Heart right ventricle (tissue), 16 donors: ENCODE measurements around the gene APOBEC3A. TPM values are rescaled to one million over a fixed set of nuclear protein-coding genes. Genes with fewer than 3 reads are reported as not detected.
"Not testable (repeated sequence)": the region's sequence is repeated elsewhere in the genome, so short reads cannot be mapped to it uniquely, and the experiment has no call there.

Experiments
- ATAC-seq, 8 donors: fragments of 200-7000 bp; cut with Tn5 transposase; one replicate each; pipeline ENCODE4 v1.9.1; 2020; ENCODE audit warnings: mild to moderate bottlenecking in 8 of 8, moderate library complexity in 8 of 8, moderate number of reproducible peaks in 1 of 8
- DNase-seq, 2 donors: peaks; one replicate each; pipeline ENCODE4 v3.0.0-alpha.2; 2020
- H3K27ac ChIP-seq, 10 donors: fragments of 200-600 bp; sonication (generic) in 2 of 10; one replicate each; pipeline versions ENCODE4 v1.5.0 to v1.8.0; 2020 to 2022; ENCODE audit warnings: mild to moderate bottlenecking in 3 of 10
- H3K27me3 ChIP-seq, 7 donors: fragments of 200-600 bp; one replicate each; pipeline ENCODE4 v1.8.0; 2021 to 2022; ENCODE audit warnings: mild to moderate bottlenecking in 2 of 7
- H3K36me3 ChIP-seq, 9 donors: fragments of 200-600 bp; sonication (generic) in 1 of 9; one replicate each; pipeline versions ENCODE4 v1.5.0 to v1.8.0; 2020 to 2022; ENCODE audit warnings: mild to moderate bottlenecking in 2 of 9
- H3K4me1 ChIP-seq, 9 donors: fragments of 200-600 bp; sonication (generic) in 1 of 9; one replicate each; pipeline versions ENCODE4 v1.5.0 to v1.8.0; 2020 to 2022; ENCODE audit warnings: mild to moderate bottlenecking in 4 of 9
- H3K4me3 ChIP-seq, 10 donors: fragments of 200-600 bp; sonication (generic) in 2 of 10; one replicate each; pipeline versions ENCODE4 v1.5.0 to v1.8.0; 2020 to 2022; ENCODE audit warnings: mild to moderate bottlenecking in 7 of 10, moderate library complexity in 2 of 10
- H3K9me3 ChIP-seq, 11 donors: fragments of 200-600 bp in 10 of 11; sonication (generic) in 2 of 11; one replicate each; pipeline versions ENCODE4 v1.5.0 to v1.8.0; 2013 to 2022; ENCODE audit warnings: mild to moderate bottlenecking in 2 of 11, control low read depth in 1 of 11, moderate library complexity in 1 of 11
- WGBS, 2 donors: extraction: QIAGEN DNeasy Blood & Tissue Kit; methylation state at CpG; one replicate each; pipeline ENCODE4 v1.1.7; 2013; ENCODE audit warnings: inconsistent platforms in 1 of 2; 5-methylcytosine and 5-hydroxymethylcytosine counted together
- intact Hi-C, 10 donors: fragments of 100-400 bp; cut with DNase I; formaldehyde crosslinking; loops; one replicate each; pipeline versions ENCODE4 v1.11.1 to v1.14.2; 2022
- polyA plus RNA-seq, 2 donors: library from polyadenylated mRNA; stranded (reverse); fragments of 200-250 nt; gene quantifications; one replicate each; pipeline ENCODE4 v1.2.3, GENCODE V29; 2013
- total RNA-seq, 10 donors: library from RNA; stranded (reverse); fragmentation: NEBNext Ultra II Directional in 3 of 10; extraction: Animal tissue kit (Norgen Biotek cat#: 25700) in 3 of 10; gene quantifications; one replicate each; pipeline versions ENCODE4 v1.2.1 to v1.2.4, GENCODE V29; 2021 to 2023
- TF ChIP-seq, protein P1 (sequence below), 9 donors: fragments of 200-600 bp; sonication (generic) in 2 of 9; IDR thresholded peaks; one replicate each; pipeline versions ENCODE4 v1.5.0 to v1.8.0; 2021 to 2022; ENCODE audit warnings: antibody characterized with exemption in 9 of 9, mild to moderate bottlenecking in 5 of 9, moderate library complexity in 1 of 9
- donor health status: Arrhythmogenic right ventricular cardiomyopathy.
- donor health status: ischemic (EF 13 %, LVEDD 7.1; RV severe dilation, severe dysfunction).
- donor health status: healthy with polysubstance abuse.
- donor health status: DM: no; HTN: yes; CAD: no.
- donor health status: DM: no; HTN: no; CAD: no.
- donor health status: ischemic (EF 25% LVEDD 6.9; RV normal size, moderate dysfunction).
- donor health status: ischemic (EF 25% LVEDD 5.7; RV mildly dilated, moderate dysfunction).
- donor health status: healthy.
- donor health status: DM: yes; HTN: yes; CAD: no.
- donor health status: Ischemic cardiomyopathy.
- donor health status: ischemic (EF 35%, LVEDD 5.7; RV mildly dilated, moderate dysfunction).
- donor health status: nonischemic (EF 11% LVEDD 7.7; RV severe dilation, severe dysfunction).
- donor health status: DM: yes; HTN: yes; CAD: no.
- donor health status: PGD.
- donor health status: ischemic (EF 29% LVEDD 5.4; RV normal size, mild dysfunction).
- donor health status: nonischemic (EF 23%, LVEDD 6.1; RV moderate dilation, normal function).

The APOBEC3A gene
- total and polyA plus RNA-seq, 12 donors, result 0.20 to 5.6 (median 0.93) TPM; not detected in 2

DNA sequence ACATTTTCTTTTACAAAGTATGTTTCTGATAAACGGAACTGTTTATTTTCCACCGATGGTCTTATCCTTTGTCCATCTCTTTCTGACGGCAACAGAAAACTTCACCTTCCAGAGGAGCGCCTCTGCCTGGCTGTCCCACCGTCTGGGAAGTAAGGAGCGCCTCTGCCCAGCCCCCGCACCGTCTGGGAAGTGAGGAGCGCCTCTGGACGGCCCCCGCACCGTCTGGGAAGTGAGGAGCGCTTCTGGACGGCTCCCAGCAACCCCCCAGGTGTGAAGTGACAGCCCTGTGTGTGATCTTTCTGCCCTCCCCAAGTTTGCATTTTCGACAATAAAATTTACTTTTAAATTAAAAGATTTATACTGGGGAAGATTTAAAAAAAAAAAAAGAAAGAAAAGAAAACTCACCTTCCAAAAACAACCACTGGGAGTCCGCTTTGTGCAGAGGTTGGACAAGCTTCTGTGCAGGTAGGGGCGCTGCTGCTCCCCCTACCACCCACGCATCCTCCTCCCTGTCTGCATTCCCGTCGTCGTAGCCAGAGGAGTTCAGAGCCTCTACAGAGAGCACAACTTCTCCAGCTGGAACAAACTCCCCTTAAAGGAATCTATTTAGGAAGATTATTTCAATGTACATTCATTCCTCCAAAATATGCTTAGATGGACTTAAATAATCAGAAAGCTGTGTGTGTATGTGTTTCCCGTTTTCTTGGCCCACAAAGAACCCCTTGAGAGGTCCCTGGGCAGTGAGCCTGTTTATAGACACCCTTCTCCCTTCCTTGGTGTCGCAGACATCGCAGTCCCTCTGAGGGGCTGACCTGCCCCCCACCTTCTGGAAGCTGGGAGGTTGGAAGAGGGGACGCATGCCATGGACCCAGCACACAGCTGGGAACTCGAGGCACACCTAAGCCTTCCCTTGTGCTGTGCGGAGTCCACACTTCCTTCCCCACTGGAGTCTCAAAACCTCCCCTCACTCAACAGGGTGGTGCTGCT lies 23.9 kb downstream of the APOBEC3A start:
- TF ChIP-seq, protein P1, sequence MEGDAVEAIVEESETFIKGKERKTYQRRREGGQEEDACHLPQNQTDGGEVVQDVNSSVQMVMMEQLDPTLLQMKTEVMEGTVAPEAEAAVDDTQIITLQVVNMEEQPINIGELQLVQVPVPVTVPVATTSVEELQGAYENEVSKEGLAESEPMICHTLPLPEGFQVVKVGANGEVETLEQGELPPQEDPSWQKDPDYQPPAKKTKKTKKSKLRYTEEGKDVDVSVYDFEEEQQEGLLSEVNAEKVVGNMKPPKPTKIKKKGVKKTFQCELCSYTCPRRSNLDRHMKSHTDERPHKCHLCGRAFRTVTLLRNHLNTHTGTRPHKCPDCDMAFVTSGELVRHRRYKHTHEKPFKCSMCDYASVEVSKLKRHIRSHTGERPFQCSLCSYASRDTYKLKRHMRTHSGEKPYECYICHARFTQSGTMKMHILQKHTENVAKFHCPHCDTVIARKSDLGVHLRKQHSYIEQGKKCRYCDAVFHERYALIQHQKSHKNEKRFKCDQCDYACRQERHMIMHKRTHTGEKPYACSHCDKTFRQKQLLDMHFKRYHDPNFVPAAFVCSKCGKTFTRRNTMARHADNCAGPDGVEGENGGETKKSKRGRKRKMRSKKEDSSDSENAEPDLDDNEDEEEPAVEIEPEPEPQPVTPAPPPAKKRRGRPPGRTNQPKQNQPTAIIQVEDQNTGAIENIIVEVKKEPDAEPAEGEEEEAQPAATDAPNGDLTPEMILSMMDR (IDR thresholded peaks at IDR 0.05), result peak in 6 of 9 donors; percentile 16 to 43 (median 26)
- no peaks in the 10 kb centered on the region for H3K27me3 ChIP-seq
- H3K4me3 ChIP-seq, result peak overlapping the region in 9 of 10 donors; percentile 28 to 64 (median 54)
- H3K36me3 ChIP-seq, result no peaks in the 10 kb centered on the region
- intact Hi-C loops, result loop anchor here in 1 of 10 donors (5.0 kb wide), 1 partner anchor 109 kb away; the partner anchor contains the start of gene CBX6
- ATAC-seq (peak; percentile 23 to 73 (median 60)), DNase-seq (no peak)
- 29 to 31% methylated on average over 27 of the region's 27 CpGs for WGBS, 2 donors
- H3K27ac ChIP-seq, result peak overlapping the region in 6 of 10 donors; percentile 30 to 82 (median 35)
- peaks cover 0 to 30% (median 12%) of the 10 kb centered on the region in 9 donors for H3K4me1 ChIP-seq
- H3K9me3 ChIP-seq, result no peaks in the 10 kb centered on the region

GRCh38 chr22:38981992-38982927 lies 24.9 kb downstream of the APOBEC3A start, which contains the start of gene APOBEC3B:
APOBEC3B (plus strand) TSS chr22:38982347; CDS start chr22:38982454, 107 bp downstream.
- Histone ChIP-seq H3K9me3 (no peaks in the 10 kb centered on the region), H3K4me3 (peak within 1 kb of the TSS in 9 of 10 donors; percentile 28 to 64 (median 54)), H3K27me3 (no peaks in the 10 kb centered on the region), H3K27ac (peak within 1 kb of the TSS in 6 of 10 donors; percentile 30 to 82 (median 35)), H3K36me3 (no peaks in the 10 kb centered on the region), H3K4me1 (peaks cover 0 to 30% (median 12%) of the 10 kb centered on the region in 9 donors)
- DNase-seq (peak; percentile 30 to 90), ATAC-seq (peak; percentile 96 to 99 (median 99))
- intact Hi-C loops, result loop anchor here in 1 of 10 donors (5.0 kb wide), 1 partner anchor 110 kb away; the partner anchor contains the start of gene CBX6
- TF ChIP-seq, protein P1 (IDR thresholded peaks at IDR 0.05), result no peak
- WGBS, 2 donors, result 12 to 17% methylated on average over 16 of the region's 16 CpGs

GRCh38 chr22:38984224-38984623 lies 26.8 kb downstream of the APOBEC3A start:
- TF ChIP-seq, protein P1 (IDR thresholded peaks at IDR 0.05), result no peak
- Histone ChIP-seq H3K27me3 (no peaks in the 10 kb centered on the region), H3K4me3 (no peak overlapping the region), H3K36me3 (no peaks in the 10 kb centered on the region), H3K4me1 (peaks cover 0 to 30% (median 12%) of the 10 kb centered on the region in 9 donors), H3K27ac (no peak overlapping the region), H3K9me3 (no peaks in the 10 kb centered on the region)
- no peak for ATAC-seq
- DNase-seq, result no peak
- WGBS, 2 donors, result 94 to 98% methylated on average over 2 of the region's 2 CpGs
- intact Hi-C loops, result loop anchor here in 1 of 10 donors (5.0 kb wide), 1 partner anchor 112 kb away; the partner anchor contains the start of gene CBX6

DNA sequence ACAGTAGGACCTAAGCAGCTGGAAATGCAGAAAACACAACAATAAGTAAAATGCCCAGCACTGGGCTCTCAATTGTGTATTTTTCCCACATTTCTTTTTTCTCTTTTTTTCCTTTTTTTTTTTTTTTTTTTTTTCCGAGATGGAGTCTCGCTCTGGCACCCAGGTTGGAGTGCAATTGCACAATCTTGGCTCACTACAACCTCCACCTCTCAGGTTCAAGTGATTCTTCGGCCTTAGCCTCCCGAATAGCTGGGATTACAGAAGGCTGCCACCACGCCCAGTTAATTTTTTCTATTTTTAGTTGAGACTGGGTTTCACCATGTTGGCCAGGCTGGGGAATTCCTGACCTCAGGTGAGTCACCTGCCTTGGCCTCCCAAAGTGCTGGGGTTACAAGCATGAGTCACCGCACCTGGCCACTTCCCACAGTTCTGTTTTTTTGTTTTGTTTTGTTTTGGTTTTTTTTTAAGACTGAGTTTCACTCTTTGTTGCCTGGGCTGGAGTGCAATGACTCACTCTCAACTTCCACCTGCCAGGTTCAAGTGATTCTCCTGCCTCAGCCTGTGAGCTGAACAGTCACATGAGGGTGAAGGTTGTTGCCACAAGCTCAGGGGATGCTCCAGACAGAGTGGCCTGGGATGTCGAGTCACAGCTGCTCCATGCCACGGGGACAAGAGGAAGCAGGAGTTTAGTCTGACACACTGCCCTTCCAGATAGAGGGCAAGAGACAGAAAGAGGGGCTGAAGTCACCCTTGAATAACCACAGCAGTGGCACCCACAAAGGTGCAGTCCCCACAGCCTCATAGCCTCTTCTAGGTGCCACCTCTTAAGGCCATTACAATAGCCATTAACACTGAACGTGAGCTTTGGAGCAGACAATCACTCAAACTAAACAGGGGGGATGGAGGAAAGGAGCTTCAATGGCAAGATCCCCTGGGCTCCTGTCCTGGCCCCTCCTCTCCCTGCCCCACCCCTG lies 27.7 kb downstream of the APOBEC3A start:
- 90 to 92% methylated on average over 9 of the region's 9 CpGs for WGBS, 2 donors
- not testable (repeated sequence) for H3K36me3 ChIP-seq, H3K27me3 ChIP-seq, H3K27ac ChIP-seq, H3K4me3 ChIP-seq, ATAC-seq, H3K9me3 ChIP-seq, DNase-seq
- intact Hi-C loops, result loop anchor here in 1 of 10 donors (5.0 kb wide), 1 partner anchor 113 kb away; the partner anchor contains the start of gene CBX6
- H3K4me1 ChIP-seq, result peaks cover 0 to 30% (median 12%) of the 10 kb centered on the region in 9 donors
